ENCODE data around the gene FAM83B.

The FAM83B gene

GRCh38 chr6:54981276-54981609 is 134.7 kb downstream of the FAM83B start:
- no peak overlapping the region for H3K4me3 ChIP-seq (ENCODE audit: low read length)
- no peaks in the 10 kb centered on the region for H3K79me2 ChIP-seq (ENCODE audit: control insufficient read depth, low read length)
- no peaks in the 10 kb centered on the region for H3K4me1 ChIP-seq (ENCODE audit: control insufficient read depth, low read length)
- no peaks in the 10 kb centered on the region for H4K20me1 ChIP-seq (ENCODE audit: control insufficient read depth, insufficient read depth, low read depth, low read length)
- no peaks in the 10 kb centered on the region; the same call in 1 of the 2 replicates for H3K9me3 ChIP-seq (ENCODE audit: control insufficient read depth, insufficient read depth, low read length)
- no peak overlapping the region for H3K4me2 ChIP-seq (ENCODE audit: low read length)
- no peaks in the 10 kb centered on the region for H3K36me3 ChIP-seq (ENCODE audit: control insufficient read depth, low read length)
- H3K27me3 ChIP-seq (ENCODE audit: control insufficient read depth, low read length), result no peaks in the 10 kb centered on the region
- TF ChIP-seq CTCF (IDR thresholded peaks at IDR 0.05; ENCODE audit: low read depth, low read length, poor library complexity, severe bottlenecking) (no peak), EZH2phosphoT487 (IDR thresholded peaks at IDR 0.05; ENCODE audit: borderline replicate concordance, low read length) (no peak)
- H3K9me2 ChIP-seq (replicated peaks; ENCODE audit: control insufficient read depth, low read length), result no peaks in the 10 kb centered on the region
- H3F3A ChIP-seq (ENCODE audit: control insufficient read depth, insufficient read depth), result no peaks in the 10 kb centered on the region
- H3K27ac ChIP-seq (ENCODE audit: low read depth, low read length), result no peak overlapping the region

GRCh38 chr6:54981647-54982046 is 135.1 kb downstream of the FAM83B start:
- Histone ChIP-seq H3K9me2 (replicated peaks; ENCODE audit: control insufficient read depth, low read length) (no peaks in the 10 kb centered on the region), H3K4me1 (ENCODE audit: control insufficient read depth, low read length) (no peaks in the 10 kb centered on the region), H4K20me1 (ENCODE audit: control insufficient read depth, insufficient read depth, low read depth, low read length) (no peaks in the 10 kb centered on the region), H3K27ac (ENCODE audit: low read depth, low read length) (no peak overlapping the region), H3K27me3 (ENCODE audit: control insufficient read depth, low read length) (no peaks in the 10 kb centered on the region), H3K4me3 (ENCODE audit: low read length) (no peak overlapping the region), H3K4me2 (ENCODE audit: low read length) (no peak overlapping the region), H3F3A (ENCODE audit: control insufficient read depth, insufficient read depth) (no peaks in the 10 kb centered on the region), H3K9me3 (ENCODE audit: control insufficient read depth, insufficient read depth, low read length) (no peaks in the 10 kb centered on the region; the same call in 1 of the 2 replicates), H3K36me3 (ENCODE audit: control insufficient read depth, low read length) (no peaks in the 10 kb centered on the region), H3K79me2 (ENCODE audit: control insufficient read depth, low read length) (no peaks in the 10 kb centered on the region)
- no peak for TF ChIP-seq EZH2phosphoT487 (IDR thresholded peaks at IDR 0.05; ENCODE audit: borderline replicate concordance, low read length)
- TF ChIP-seq CTCF (IDR thresholded peaks at IDR 0.05; ENCODE audit: low read depth, low read length, poor library complexity, severe bottlenecking), result no peak

GRCh38 chr6:54987633-54988290 is 141.2 kb downstream of the FAM83B start:
- H3K4me3 ChIP-seq (ENCODE audit: low read length), result no peak overlapping the region
- H3K4me1 ChIP-seq (ENCODE audit: control insufficient read depth, low read length), result no peaks in the 10 kb centered on the region
- no peak overlapping the region for H3K27ac ChIP-seq (ENCODE audit: low read depth, low read length)
- H3K9me3 ChIP-seq (ENCODE audit: control insufficient read depth, insufficient read depth, low read length), result peaks cover 4% of the 10 kb centered on the region; the same call in 1 of the 2 replicates
- H4K20me1 ChIP-seq (ENCODE audit: control insufficient read depth, insufficient read depth, low read depth, low read length), result no peaks in the 10 kb centered on the region
- H3K79me2 ChIP-seq (ENCODE audit: control insufficient read depth, low read length), result no peaks in the 10 kb centered on the region
- TF ChIP-seq CTCF (IDR thresholded peaks at IDR 0.05; ENCODE audit: low read depth, low read length, poor library complexity, severe bottlenecking), result no peak
- no peak for TF ChIP-seq EZH2phosphoT487 (IDR thresholded peaks at IDR 0.05; ENCODE audit: borderline replicate concordance, low read length)
- no peaks in the 10 kb centered on the region for H3K36me3 ChIP-seq (ENCODE audit: control insufficient read depth, low read length)
- H3K9me2 ChIP-seq (replicated peaks; ENCODE audit: control insufficient read depth, low read length), result no peaks in the 10 kb centered on the region
- no peaks in the 10 kb centered on the region for H3F3A ChIP-seq (ENCODE audit: control insufficient read depth, insufficient read depth)
- no peaks in the 10 kb centered on the region for H3K27me3 ChIP-seq (ENCODE audit: control insufficient read depth, low read length)
- no peak overlapping the region for H3K4me2 ChIP-seq (ENCODE audit: low read length)

Measured in DOHH2 (cell line).